Epithelial cell of esophagus (primary cell): ENCODE results near the gene KCTD5.
A peak's percentile ranks its signal among the peaks of the same experiment; 100 is the strongest.

Source experiments
- DNase-seq: peaks from one replicate; pipeline ENCODE4 v3.0.0; 2010; ENCODE audit warnings: low read depth
- H3K4me3 ChIP-seq: 2 replicates; pipeline ENCODE4 v1.5.1; 2011; ENCODE audit warnings: mild to moderate bottlenecking, low read length, control low read depth
- CTCF ChIP-seq: IDR thresholded peaks from 2 replicates; pipeline ENCODE4 v1.5.1; 2011; ENCODE audit warnings: low read depth, mild to moderate bottlenecking, low read length, control low read depth, inconsistent platforms; ENCODE audit not compliant: insufficient read depth; ENCODE audit errors: missing control alignments

The KCTD5 gene

DNA sequence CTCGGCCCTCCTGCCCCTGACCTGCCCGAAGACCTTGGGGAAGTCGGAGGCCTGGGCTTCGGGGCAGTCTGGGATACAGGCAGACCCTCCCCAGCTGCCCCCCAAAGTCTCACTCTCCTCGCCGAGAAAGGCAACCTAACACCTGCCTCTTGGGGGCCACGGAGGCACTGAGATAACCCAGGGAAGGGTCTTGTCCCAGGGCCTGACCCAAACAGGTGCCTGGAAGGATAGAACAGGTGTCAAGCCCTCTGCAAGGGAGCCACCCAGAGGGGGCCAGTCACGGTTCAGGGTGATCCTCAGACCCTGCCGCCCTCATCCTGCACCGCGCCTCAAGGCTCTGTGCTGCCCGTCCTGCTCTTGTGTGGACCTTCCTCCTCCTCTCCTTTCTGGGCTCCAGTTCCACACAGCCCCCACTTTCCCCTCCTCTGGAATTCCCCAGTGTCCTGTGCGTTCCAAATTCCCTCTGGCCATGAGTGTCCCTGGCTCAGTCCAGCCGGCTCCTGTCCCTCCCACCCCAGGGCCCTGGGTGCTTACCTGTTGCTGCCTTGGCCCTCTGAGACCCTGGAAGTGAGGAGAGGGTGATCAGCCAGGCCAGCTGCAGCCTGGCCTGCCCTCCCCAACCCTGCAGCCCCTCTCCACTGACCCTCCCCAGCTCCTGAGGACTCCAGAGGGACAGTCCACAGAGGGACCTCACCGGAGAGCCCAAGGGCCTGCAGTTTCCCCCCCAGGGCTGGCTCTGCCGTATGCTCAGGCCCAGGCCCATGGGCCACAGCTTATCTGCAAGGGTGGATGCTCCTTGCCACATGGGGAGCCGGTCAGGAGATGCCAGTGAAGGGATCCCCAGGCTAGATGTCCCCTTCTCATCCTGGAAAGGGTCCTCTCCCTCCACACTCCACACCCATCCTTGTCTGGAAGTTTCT lies 33.9 kb downstream of the KCTD5 start:
- TF ChIP-seq CTCF, result no peak
- no peak for DNase-seq
- H3K4me3 ChIP-seq, result peak overlapping the region; percentile 10

GRCh38 chr16:2716948-2717347 lies 34.6 kb downstream of the KCTD5 start:
- no peak for TF ChIP-seq CTCF
- no peak overlapping the region for H3K4me3 ChIP-seq
- no peak for DNase-seq

DNA sequence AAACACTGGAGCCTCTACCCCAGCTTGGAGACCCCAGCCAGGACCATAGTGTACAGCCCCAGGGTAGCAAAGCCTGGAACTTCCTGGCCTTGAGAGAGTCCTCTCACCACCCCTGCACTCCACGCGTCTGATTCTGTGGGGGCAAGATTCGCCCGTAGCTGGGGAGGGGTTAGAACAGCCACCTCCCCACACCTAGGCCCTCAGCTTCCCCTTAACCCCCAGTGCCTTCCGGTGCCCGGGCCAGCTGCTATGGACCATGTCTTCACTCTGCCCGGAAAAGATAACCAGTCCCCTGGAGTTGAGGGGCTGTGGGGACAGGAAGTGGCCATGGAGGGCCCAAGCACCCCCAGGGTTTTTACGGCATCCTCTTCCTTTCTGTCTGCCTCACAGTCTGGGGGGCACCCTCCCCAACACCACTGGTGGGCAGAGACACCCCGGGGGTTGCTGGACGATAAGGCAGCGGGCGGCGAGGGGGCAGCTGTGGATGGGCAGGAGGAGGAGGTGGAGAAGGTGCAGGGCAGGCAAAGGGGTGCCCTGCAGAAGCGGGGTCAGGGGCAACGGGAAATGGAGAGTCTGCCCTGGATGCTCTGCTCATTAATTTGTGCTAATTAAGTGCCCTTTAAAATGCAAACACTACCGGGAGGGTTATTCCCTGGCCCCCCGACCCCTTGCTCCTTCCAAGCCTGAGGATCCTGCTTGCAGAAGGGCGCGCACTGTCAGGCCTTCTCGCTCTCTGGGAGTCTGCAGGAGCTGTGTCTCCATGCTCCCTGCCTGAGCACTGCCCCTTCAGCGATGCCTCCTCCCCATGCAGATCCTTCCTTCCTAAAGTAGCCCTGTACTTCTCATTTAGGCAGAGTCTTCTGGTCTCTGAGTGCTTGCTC lies 35.3 kb downstream of the KCTD5 start:
- TF ChIP-seq CTCF, result no peak
- no peak overlapping the region for H3K4me3 ChIP-seq
- DNase-seq, result no peak

DNA sequence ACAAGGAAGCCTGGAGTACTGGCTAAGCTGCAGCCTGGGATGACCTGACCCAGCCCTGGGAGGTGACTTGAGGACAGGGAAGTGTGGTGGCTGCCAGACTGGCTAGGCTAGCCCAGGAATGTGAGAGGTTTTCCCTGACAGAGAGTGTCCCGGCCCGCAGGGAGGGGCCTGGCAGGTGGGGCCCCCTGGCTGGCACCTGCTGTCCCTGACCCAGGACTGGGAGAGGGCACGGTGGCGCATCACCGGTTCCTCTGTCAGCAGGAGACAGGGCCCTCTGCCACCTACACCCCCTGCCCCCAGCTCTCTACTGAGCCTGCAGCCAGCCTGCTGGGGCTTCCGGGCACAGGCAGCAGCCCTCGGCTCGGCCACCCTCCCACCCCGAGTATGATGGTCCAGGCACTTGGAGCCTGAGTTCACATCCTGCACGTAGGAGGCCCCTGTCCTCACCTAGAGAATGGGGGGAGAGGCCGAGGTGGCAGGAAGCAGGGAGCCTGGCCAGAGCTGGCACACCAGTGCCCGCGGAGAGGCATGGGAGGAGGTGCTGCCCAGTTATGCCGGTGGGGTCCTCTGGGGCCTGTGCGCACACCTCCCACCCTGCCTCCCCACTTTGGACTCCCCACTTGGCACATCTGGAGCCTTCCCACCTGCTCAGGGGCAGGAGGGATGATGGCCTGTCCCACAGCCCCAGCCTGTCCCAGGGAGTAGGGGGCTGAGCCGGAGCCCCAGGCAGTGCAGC lies 37.2 kb downstream of the KCTD5 start:
- peak; percentile 42 for DNase-seq
- no peak overlapping the region for H3K4me3 ChIP-seq
- TF ChIP-seq CTCF, result no peak

DNA sequence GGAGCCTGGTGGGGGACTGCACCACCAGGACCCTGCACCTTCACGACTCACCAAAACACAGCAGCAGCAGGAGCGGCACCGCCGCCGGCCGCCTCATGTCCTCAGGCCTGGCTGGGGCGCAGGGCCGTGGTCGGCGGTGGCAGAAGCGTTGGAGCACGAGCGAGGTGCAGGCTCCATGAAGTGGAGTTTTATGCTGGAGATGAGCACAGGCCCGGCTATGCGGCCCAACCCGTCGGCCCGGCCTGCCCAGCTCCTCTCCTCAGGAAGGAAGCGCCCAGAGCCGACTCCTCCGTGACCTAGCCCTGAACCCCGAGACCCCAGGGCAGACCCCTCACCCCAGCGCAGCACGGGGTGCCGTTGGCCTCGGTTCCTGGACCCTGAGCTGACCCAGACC lies 37.7 kb downstream of the KCTD5 start, which contains the start of gene PRSS27:
TSS of gene PRSS27 (minus strand) at position 161 of the 394 bp plus-strand sequence. CDS start at position 97, 64 bp downstream.
- DNase-seq, result peak; percentile 62
- H3K4me3 ChIP-seq, result peak within 1 kb of the TSS; percentile 45
- TF ChIP-seq CTCF, result no peak
